ENCODE measurements around the gene PTBP3.

DNA sequence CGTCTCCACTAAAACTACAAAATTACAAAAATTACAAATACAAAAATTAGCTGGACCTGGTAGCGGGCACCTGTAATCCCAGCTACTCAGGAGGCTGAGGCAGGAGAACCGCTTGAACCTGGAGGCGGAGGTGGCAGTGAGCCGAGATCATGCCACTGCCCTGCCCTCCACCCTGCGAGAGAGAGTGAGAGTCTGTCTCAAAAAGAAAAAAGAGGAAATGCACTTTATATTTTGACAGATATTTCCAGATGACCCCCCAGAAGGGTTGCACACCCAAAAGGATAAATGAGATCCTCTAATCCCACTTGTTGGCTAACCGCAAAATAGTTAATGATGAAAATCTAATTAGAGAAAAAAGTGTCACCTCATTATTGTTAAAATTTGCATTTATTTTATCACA lies 48.6 kb upstream of the PTBP3 start:
- TF ChIP-seq EZH2 (IDR thresholded peaks at IDR 0.05; ENCODE audit: low read length, unreplicated experiment) = no peak
- no peak for TF ChIP-seq CTCF (conservative IDR thresholded peaks at IDR 0.05; ENCODE audit: low read depth, low read length)

Measured in PC-3 (cell line).